Ishikawa (cell line): Measurements from ENCODE around the gene MAPK7.

Experiments used
- CEBPB ChIP-seq: IDR thresholded peaks from 2 replicates; pipeline ENCODE4 v1.6.1; 2012
- CREB1 ChIP-seq: IDR thresholded peaks from 2 replicates; pipeline ENCODE4 v1.6.1; 2012; ENCODE audit warnings: low read depth
- EGR1 ChIP-seq: IDR thresholded peaks from 2 replicates; pipeline ENCODE4 v1.6.1; 2012
- EP300 ChIP-seq: IDR thresholded peaks from 2 replicates; pipeline ENCODE4 v1.6.1; 2012; ENCODE audit warnings: borderline replicate concordance
- FOXM1 ChIP-seq: IDR thresholded peaks from 2 replicates; pipeline ENCODE4 v1.6.1; 2012; ENCODE audit warnings: low read depth, borderline replicate concordance
- MAX ChIP-seq: IDR thresholded peaks from 2 replicates; pipeline ENCODE4 v1.6.1; 2012
- NFIC ChIP-seq: IDR thresholded peaks from 2 replicates; pipeline ENCODE4 v1.6.1; 2012
- RAD21 ChIP-seq: IDR thresholded peaks from 2 replicates; pipeline ENCODE4 v1.6.1; 2012; ENCODE audit warnings: low read depth
- REST ChIP-seq: IDR thresholded peaks from 2 replicates; pipeline ENCODE4 v1.6.1; 2012; ENCODE audit warnings: low read depth, mild to moderate bottlenecking
- TAF1 ChIP-seq: IDR thresholded peaks from 2 replicates; pipeline ENCODE4 v1.6.1; 2012; ENCODE audit warnings: low read depth, mild to moderate bottlenecking
- TCF12 ChIP-seq: IDR thresholded peaks from 2 replicates; pipeline ENCODE4 v1.6.1; 2012; ENCODE audit warnings: low read depth
- TEAD4 ChIP-seq: IDR thresholded peaks from 2 replicates; pipeline ENCODE4 v1.6.1; 2012
- USF1 ChIP-seq: IDR thresholded peaks from 2 replicates; pipeline ENCODE4 v1.6.1; 2012
- YY1 ChIP-seq: IDR thresholded peaks from 2 replicates; pipeline ENCODE4 v1.6.1; 2012; ENCODE audit warnings: low read depth
- ZBTB7A ChIP-seq: IDR thresholded peaks from 2 replicates; pipeline ENCODE4 v1.6.1; 2012; ENCODE audit warnings: low read depth

Gene MAPK7

GRCh38 chr17:19398301-19399181, 20.2 kb downstream of the MAPK7 start:
- peak; percentile 37; the same call in 1 of the 2 replicates for TF ChIP-seq NFIC
- TF ChIP-seq MAX, result no peak

- TF ChIP-seq RAD21 (no peak), NFIC (no peak), EP300 (no peak), REST (no peak), ZBTB7A (no peak), TCF12 (no peak), CREB1 (no peak), MAX (no peak), YY1 (no peak), CEBPB (no peak), EGR1 (no peak)
These were observed 21.6 kb downstream of the MAPK7 start for GRCh38 chr17:19399750-19400450.

- TF ChIP-seq CEBPB, result no peak
- TF ChIP-seq EP300, result no peak
- TF ChIP-seq RAD21, result no peak
- no peak for TF ChIP-seq CREB1
- TF ChIP-seq EGR1, result no peak
- no peak for TF ChIP-seq MAX
- TF ChIP-seq TAF1, result no peak
- no peak for TF ChIP-seq FOXM1
- no peak for TF ChIP-seq TEAD4
- TF ChIP-seq TCF12, result no peak
- no peak for TF ChIP-seq ZBTB7A
- no peak for TF ChIP-seq NFIC
These were observed 23.2 kb downstream of the MAPK7 start for GRCh38 chr17:19401321-19402010.

GRCh38 chr17:19402171-19402570, 23.9 kb downstream of the MAPK7 start:
- TF ChIP-seq YY1, result no peak
- no peak for TF ChIP-seq FOXM1
- TF ChIP-seq CEBPB, result no peak
- no peak for TF ChIP-seq TEAD4
- TF ChIP-seq TCF12, result no peak
- TF ChIP-seq TAF1, result no peak
- no peak for TF ChIP-seq REST
- TF ChIP-seq EP300, result no peak
- no peak for TF ChIP-seq USF1
- no peak for TF ChIP-seq NFIC
- no peak for TF ChIP-seq ZBTB7A
- no peak for TF ChIP-seq MAX
- TF ChIP-seq RAD21, result no peak
- TF ChIP-seq EGR1, result no peak

- TF ChIP-seq NFIC, result no peak
- TF ChIP-seq ZBTB7A, result no peak
- no peak for TF ChIP-seq CEBPB
- TF ChIP-seq REST, result no peak
- no peak for TF ChIP-seq EP300
- TF ChIP-seq RAD21, result no peak
- TF ChIP-seq TAF1, result no peak
- no peak for TF ChIP-seq TCF12
- no peak for TF ChIP-seq TEAD4
- TF ChIP-seq EGR1, result no peak
- TF ChIP-seq MAX, result no peak
- no peak for TF ChIP-seq YY1
- no peak for TF ChIP-seq CREB1
- TF ChIP-seq FOXM1, result no peak
- TF ChIP-seq USF1, result no peak
These were observed 24.7 kb downstream of the MAPK7 start for GRCh38 chr17:19403021-19403420.
